Loucy (cell line): Measurements from ENCODE around the gene FBXW12.

Experiments used
- EZH2phosphoT487 ChIP-seq: fragments of 200-600 bp; IDR thresholded peaks from 2 replicates; pipeline ENCODE4 v1.6.1; 2018; ENCODE audit warnings: antibody characterized with exemption, mild to moderate bottlenecking, moderate library complexity, borderline replicate concordance
- TF ChIP-seq, protein P1 (sequence below): fragments of 200-600 bp; sonication (generic); conservative IDR thresholded peaks from 2 replicates; pipeline ENCODE4 v1.5.1; 2014; ENCODE audit warnings: mild to moderate bottlenecking, antibody characterized with exemption, low read length

DNA sequence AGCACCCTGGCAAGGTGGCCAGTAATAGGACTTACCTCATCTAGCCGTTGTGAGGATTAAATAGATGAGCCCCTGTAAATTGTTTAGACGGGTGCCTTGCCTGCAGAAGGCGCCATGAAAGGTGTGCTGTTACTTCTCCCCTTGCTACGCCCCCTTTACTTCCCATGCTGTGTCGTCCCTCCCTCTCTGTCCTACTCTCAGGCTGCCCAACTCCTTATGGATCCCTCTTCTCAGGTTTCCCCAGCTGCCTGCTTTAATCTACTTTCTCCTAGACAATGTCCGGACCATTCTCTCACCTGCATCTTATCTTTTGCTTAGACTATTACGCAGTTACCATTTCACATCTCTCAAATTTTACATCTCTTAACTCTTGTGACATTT, 1.7 kb upstream of the FBXW12 start:
- TF ChIP-seq, protein P1, sequence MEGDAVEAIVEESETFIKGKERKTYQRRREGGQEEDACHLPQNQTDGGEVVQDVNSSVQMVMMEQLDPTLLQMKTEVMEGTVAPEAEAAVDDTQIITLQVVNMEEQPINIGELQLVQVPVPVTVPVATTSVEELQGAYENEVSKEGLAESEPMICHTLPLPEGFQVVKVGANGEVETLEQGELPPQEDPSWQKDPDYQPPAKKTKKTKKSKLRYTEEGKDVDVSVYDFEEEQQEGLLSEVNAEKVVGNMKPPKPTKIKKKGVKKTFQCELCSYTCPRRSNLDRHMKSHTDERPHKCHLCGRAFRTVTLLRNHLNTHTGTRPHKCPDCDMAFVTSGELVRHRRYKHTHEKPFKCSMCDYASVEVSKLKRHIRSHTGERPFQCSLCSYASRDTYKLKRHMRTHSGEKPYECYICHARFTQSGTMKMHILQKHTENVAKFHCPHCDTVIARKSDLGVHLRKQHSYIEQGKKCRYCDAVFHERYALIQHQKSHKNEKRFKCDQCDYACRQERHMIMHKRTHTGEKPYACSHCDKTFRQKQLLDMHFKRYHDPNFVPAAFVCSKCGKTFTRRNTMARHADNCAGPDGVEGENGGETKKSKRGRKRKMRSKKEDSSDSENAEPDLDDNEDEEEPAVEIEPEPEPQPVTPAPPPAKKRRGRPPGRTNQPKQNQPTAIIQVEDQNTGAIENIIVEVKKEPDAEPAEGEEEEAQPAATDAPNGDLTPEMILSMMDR = no peak
- no peak for TF ChIP-seq EZH2phosphoT487
